ENCODE results near the gene HSFX1.
"Not testable (repeated sequence)": the region's sequence is repeated elsewhere in the genome, so short reads cannot be mapped to it uniquely, and the experiment has no call there.

Gene HSFX1

GRCh38 chrX:149773768-149774167 is at the start of gene HSFX1:
Gene HSFX1, plus strand, starts transcription at chrX:149774068. Its CDS starts 614 bp downstream, at chrX:149774682.
- not testable (repeated sequence) for FAIRE-seq

- not testable (repeated sequence) for FAIRE-seq
These were observed 46.6 kb upstream of the HSFX1 start for GRCh38 chrX:149727308-149727707.

GRCh38 chrX:149742269-149742668 is 31.6 kb upstream of the HSFX1 start:
- FAIRE-seq = not testable (repeated sequence)

- not testable (repeated sequence) for FAIRE-seq
These were observed 27.4 kb upstream of the HSFX1 start for GRCh38 chrX:149746390-149747007.

- FAIRE-seq = no peak
These were observed 16.4 kb upstream of the HSFX1 start for GRCh38 chrX:149757206-149758067.

GRCh38 chrX:149758068-149758714 is 15.7 kb upstream of the HSFX1 start:
- FAIRE-seq = no peak

GRCh38 chrX:149758715-149759078 is 15.2 kb upstream of the HSFX1 start:
- FAIRE-seq = not testable (repeated sequence)

- no peak for FAIRE-seq
These were observed 14.0 kb upstream of the HSFX1 start for GRCh38 chrX:149759824-149760223.

- FAIRE-seq = no peak
These were observed 12.9 kb upstream of the HSFX1 start for GRCh38 chrX:149760965-149761364.

- not testable (repeated sequence) for FAIRE-seq
These were observed 11.8 kb upstream of the HSFX1 start for GRCh38 chrX:149761858-149762674.

- FAIRE-seq = no peak
These were observed 10.9 kb upstream of the HSFX1 start for GRCh38 chrX:149762696-149763614.

- not testable (repeated sequence) for FAIRE-seq
These were observed 3.5 kb upstream of the HSFX1 start for GRCh38 chrX:149770344-149770743.

- not testable (repeated sequence) for FAIRE-seq
These were observed 842 bp upstream of the HSFX1 start for GRCh38 chrX:149773026-149773425.

- not testable (repeated sequence) for FAIRE-seq
These were observed 4.1 kb downstream of the HSFX1 start for GRCh38 chrX:149777999-149778398.

- FAIRE-seq = not testable (repeated sequence)
These were observed 7.9 kb downstream of the HSFX1 start, which contains the start of gene MAGEA9 for GRCh38 chrX:149781727-149782126. Gene MAGEA9, plus strand, starts transcription at chrX:149781930. Its CDS starts 4,281 bp downstream, at chrX:149786211.

- not testable (repeated sequence) for FAIRE-seq
These were observed 21.7 kb downstream of the HSFX1 start for GRCh38 chrX:149795531-149795930.

- FAIRE-seq = no peak
These were observed 25.3 kb downstream of the HSFX1 start for GRCh38 chrX:149799095-149799714.

GRCh38 chrX:149799938-149800337 is 26.1 kb downstream of the HSFX1 start:
- no peak for FAIRE-seq

GRCh38 chrX:149803458-149804062 is 29.7 kb downstream of the HSFX1 start:
- FAIRE-seq = no peak

GRCh38 chrX:149804102-149804501 is 30.2 kb downstream of the HSFX1 start:
- no peak for FAIRE-seq
